Neural progenitor cell (in vitro differentiated cells): ENCODE measurements around the gene DUSP11. TPM values are rescaled to one million over a fixed set of nuclear protein-coding genes. Genes with fewer than 3 reads are reported as not detected.

ENCODE experiments used
- DNase-seq: peaks from one replicate; pipeline ENCODE4 v3.0.0-alpha.2; 2016; ENCODE audit warnings: low spot score
- H2AFZ ChIP-seq: fragments of 200-600 bp; sonication (generic); replicated peaks from 2 replicates; pipeline ENCODE4 v1.6.1; 2016; ENCODE audit warnings: antibody characterized with exemption
- H3F3A ChIP-seq: fragments of 200-600 bp; sonication (generic); 2 replicates; pipeline ENCODE4 v1.6.1; 2016; ENCODE audit warnings: antibody characterized with exemption, low read depth
- H3K27ac ChIP-seq: fragments of 200-600 bp; sonication (generic); 2 replicates; pipeline ENCODE4 v1.5.1; 2016; ENCODE audit warnings: mild to moderate bottlenecking
- H3K27me3 ChIP-seq: fragments of 200-600 bp; sonication (generic); 2 replicates; pipeline ENCODE4 v1.6.1; 2016; ENCODE audit warnings: mild to moderate bottlenecking, moderate library complexity
- H3K36me3 ChIP-seq: fragments of 200-600 bp; sonication (generic); 2 replicates; pipeline ENCODE4 v1.5.1; 2016
- H3K4me1 ChIP-seq: fragments of 200-600 bp; sonication (generic); 2 replicates; pipeline ENCODE4 v1.6.1; 2016; ENCODE audit warnings: mixed run types
- H3K4me2 ChIP-seq: fragments of 200-600 bp; sonication (generic); 2 replicates; pipeline ENCODE4 v1.6.1; 2016
- H3K4me3 ChIP-seq: fragments of 200-600 bp; sonication (generic); 2 replicates; pipeline ENCODE4 v1.5.1; 2016
- H3K79me2 ChIP-seq: fragments of 200-600 bp; sonication (generic); 2 replicates; pipeline ENCODE4 v1.6.1; 2016; ENCODE audit warnings: low read depth
- H3K9ac ChIP-seq: fragments of 200-600 bp; sonication (generic); 2 replicates; pipeline ENCODE4 v1.6.1; 2016
- H3K9me3 ChIP-seq: fragments of 200-600 bp; sonication (generic); 2 replicates; pipeline ENCODE4 v1.5.1; 2016; ENCODE audit warnings: low read depth
- H4K20me1 ChIP-seq: fragments of 200-600 bp; sonication (generic); 2 replicates; pipeline ENCODE4 v1.6.1; 2016; ENCODE audit warnings: low read depth
- H3K27ac Mint-ChIP-seq: 3 replicates; pipeline ENCODE4 v1.8.0; 2021; ENCODE audit warnings: mixed read lengths
- H3K27me3 Mint-ChIP-seq: 2 replicates; pipeline ENCODE4 v1.8.0; 2022; ENCODE audit warnings: low read depth, mild to moderate bottlenecking, inconsistent platforms, moderate library complexity, mixed read lengths; ENCODE audit not compliant: insufficient read depth
- H3K36me3 Mint-ChIP-seq: 3 replicates; pipeline ENCODE4 v1.8.0; 2021; ENCODE audit warnings: mixed read lengths
- H3K4me1 Mint-ChIP-seq: 3 replicates; pipeline ENCODE4 v1.8.0; 2021; ENCODE audit warnings: mixed read lengths
- H3K4me3 Mint-ChIP-seq: 3 replicates; pipeline ENCODE4 v1.8.0; 2021; ENCODE audit warnings: mild to moderate bottlenecking, moderate library complexity, mixed read lengths
- H3K9me3 Mint-ChIP-seq: 3 replicates; pipeline ENCODE4 v1.8.0; 2020; ENCODE audit warnings: mixed read lengths
- CTCF ChIP-seq: fragments of 200-600 bp; sonication (generic); IDR thresholded peaks from 2 replicates; pipeline ENCODE4 v1.5.1; 2017; ENCODE audit warnings: antibody characterized with exemption, mild to moderate bottlenecking
- EZH2 ChIP-seq: fragments of 200-600 bp; sonication (generic); IDR thresholded peaks from 2 replicates; pipeline ENCODE4 v1.6.1; 2017; ENCODE audit warnings: antibody characterized with exemption, mild to moderate bottlenecking, moderate library complexity
- EZH2phosphoT487 ChIP-seq: fragments of 200-600 bp; sonication (generic); IDR thresholded peaks from 2 replicates; pipeline ENCODE4 v1.6.1; 2017; ENCODE audit warnings: antibody characterized with exemption
- total RNA-seq: library from RNA; depleted of rRNA; stranded (reverse); fragments of >200 nt; gene quantifications from 2 replicates; pipeline ENCODE4 v1.2.3, GENCODE V29; 2015; ENCODE audit warnings: low replicate concordance

DUSP11 gene
- total RNA-seq, 1 donor from 2014 or later, result 43.5 TPM

GRCh38 chr2:73746877-73747208 lies 33.1 kb downstream of the DUSP11 start:
- Histone ChIP-seq H3K36me3 (no peaks in the 10 kb centered on the region), H3K9ac (no peak overlapping the region), H3K9me3 (no peaks in the 10 kb centered on the region), H2AFZ (no peak overlapping the region), H3K4me1 (no peaks in the 10 kb centered on the region), H3F3A (no peaks in the 10 kb centered on the region), H3K79me2 (no peaks in the 10 kb centered on the region), H3K4me3 (no peak overlapping the region), H3K27ac (no peak overlapping the region), H4K20me1 (no peaks in the 10 kb centered on the region), H3K27me3 (peaks cover 12% of the 10 kb centered on the region), H3K4me2 (no peak overlapping the region)
- no peak for DNase-seq
- no peak overlapping the region for H3K27ac Mint-ChIP-seq
- TF ChIP-seq EZH2phosphoT487, result no peak
- TF ChIP-seq EZH2, result no peak
- TF ChIP-seq CTCF, result no peak
- H3K9me3 Mint-ChIP-seq, result no peaks in the 10 kb centered on the region
- H3K4me3 Mint-ChIP-seq, result no peak overlapping the region
- H3K27me3 Mint-ChIP-seq, result no peaks in the 10 kb centered on the region
- H3K36me3 Mint-ChIP-seq, result peaks cover 2% of the 10 kb centered on the region
- no peaks in the 10 kb centered on the region for H3K4me1 Mint-ChIP-seq

- Histone ChIP-seq H3K27me3 (peaks cover 18% of the 10 kb centered on the region), H3K9ac (no peak overlapping the region), H3K36me3 (no peaks in the 10 kb centered on the region), H3K4me2 (no peak overlapping the region), H3K79me2 (no peaks in the 10 kb centered on the region), H2AFZ (no peak overlapping the region), H3K27ac (no peak overlapping the region), H4K20me1 (no peaks in the 10 kb centered on the region), H3K9me3 (no peaks in the 10 kb centered on the region), H3K4me1 (no peaks in the 10 kb centered on the region), H3K4me3 (no peak overlapping the region), H3F3A (no peaks in the 10 kb centered on the region)
- no peak for DNase-seq
- H3K36me3 Mint-ChIP-seq, result peaks cover 2% of the 10 kb centered on the region
- H3K4me3 Mint-ChIP-seq, result no peak overlapping the region
- TF ChIP-seq EZH2 (no peak), CTCF (no peak), EZH2phosphoT487 (no peak)
- no peaks in the 10 kb centered on the region for H3K27me3 Mint-ChIP-seq
- no peaks in the 10 kb centered on the region for H3K4me1 Mint-ChIP-seq
- H3K9me3 Mint-ChIP-seq, result no peaks in the 10 kb centered on the region
- H3K27ac Mint-ChIP-seq, result no peak overlapping the region
These were observed 33.7 kb downstream of the DUSP11 start for GRCh38 chr2:73746015-73746876.

- H3K9ac ChIP-seq, result no peak overlapping the region
- H4K20me1 ChIP-seq, result no peaks in the 10 kb centered on the region
- H3K27me3 Mint-ChIP-seq, result no peaks in the 10 kb centered on the region
- no peaks in the 10 kb centered on the region for H3K36me3 ChIP-seq
- H3K36me3 Mint-ChIP-seq, result peaks cover 7% of the 10 kb centered on the region
- TF ChIP-seq EZH2phosphoT487, result no peak
- peaks cover 11% of the 10 kb centered on the region for H3K79me2 ChIP-seq
- H3K27me3 ChIP-seq, result peaks cover 52% of the 10 kb centered on the region
- H3K27ac Mint-ChIP-seq, result no peak overlapping the region
- peaks cover 6% of the 10 kb centered on the region for H3K4me1 ChIP-seq
- H3K4me3 ChIP-seq, result no peak overlapping the region
- peaks cover 8% of the 10 kb centered on the region for H3K9me3 Mint-ChIP-seq
- H3K4me3 Mint-ChIP-seq, result no peak overlapping the region
- no peak overlapping the region for H3K4me2 ChIP-seq
- H2AFZ ChIP-seq, result no peak overlapping the region
- no peak for DNase-seq
- no peaks in the 10 kb centered on the region for H3K9me3 ChIP-seq
- H3K4me1 Mint-ChIP-seq, result peaks cover 11% of the 10 kb centered on the region
- peaks cover 9% of the 10 kb centered on the region for H3F3A ChIP-seq
- no peak overlapping the region for H3K27ac ChIP-seq
These were observed 39.1 kb downstream of the DUSP11 start for GRCh38 chr2:73740767-73741166.

GRCh38 chr2:73739101-73739500 lies 40.8 kb downstream of the DUSP11 start:
- H3K36me3 ChIP-seq, result no peaks in the 10 kb centered on the region
- H3K9ac ChIP-seq, result no peak overlapping the region
- peaks cover 8% of the 10 kb centered on the region for H3K4me1 ChIP-seq
- TF ChIP-seq CTCF (no peak), EZH2 (no peak), EZH2phosphoT487 (no peak)
- no peaks in the 10 kb centered on the region for H3K9me3 ChIP-seq
- H2AFZ ChIP-seq, result no peak overlapping the region
- H3K4me3 ChIP-seq, result no peak overlapping the region
- Mint-ChIP-seq H3K36me3 (peaks cover 7% of the 10 kb centered on the region), H3K4me1 (peaks cover 12% of the 10 kb centered on the region), H3K4me3 (no peak overlapping the region), H3K9me3 (peaks cover 8% of the 10 kb centered on the region), H3K27me3 (no peaks in the 10 kb centered on the region), H3K27ac (no peak overlapping the region)
- H3K27ac ChIP-seq, result no peak overlapping the region
- no peak overlapping the region for H3K4me2 ChIP-seq
- DNase-seq, result no peak
- peaks cover 20% of the 10 kb centered on the region for H3K79me2 ChIP-seq
- H3F3A ChIP-seq, result peaks cover 9% of the 10 kb centered on the region
- H4K20me1 ChIP-seq, result peaks cover 3% of the 10 kb centered on the region
- H3K27me3 ChIP-seq, result peaks cover 52% of the 10 kb centered on the region
